ENCODE data around the gene CCDC192.

Gene CCDC192

GRCh38 chr5:127793879-127794278, 90.7 kb downstream of the CCDC192 start:
- no peak for TF ChIP-seq FOXM1 (IDR thresholded peaks at IDR 0.05; ENCODE audit: borderline replicate concordance)
- TF ChIP-seq PKNOX1 (IDR thresholded peaks at IDR 0.05): no peak
- no peak for TF ChIP-seq L3MBTL2 (conservative IDR thresholded peaks at IDR 0.05)
- no peak for TF ChIP-seq FOXA1 (IDR thresholded peaks at IDR 0.05)
- ChIA-PET POLR2A (no interaction called here), CTCF (no interaction called here)
- no peak for DNase-seq (ENCODE audit: extremely low spot score)

GRCh38 chr5:127796211-127796610, 93.0 kb downstream of the CCDC192 start:
- POLR2A ChIA-PET: no interaction called here
- TF ChIP-seq ZNF384 (IDR thresholded peaks at IDR 0.05): no peak
- no peak for TF ChIP-seq L3MBTL2 (conservative IDR thresholded peaks at IDR 0.05)
- TF ChIP-seq TARDBP (IDR thresholded peaks at IDR 0.05): no peak
- no peak for TF ChIP-seq LEF1 (IDR thresholded peaks at IDR 0.05; ENCODE audit: borderline replicate concordance)
- no peak for TF ChIP-seq CTBP1 (IDR thresholded peaks at IDR 0.05; ENCODE audit: borderline replicate concordance)
- TF ChIP-seq SP1 (IDR thresholded peaks at IDR 0.05): no peak
- TF ChIP-seq FOXK2 (IDR thresholded peaks at IDR 0.05): no peak
- no peak for TF ChIP-seq FOXM1 (IDR thresholded peaks at IDR 0.05; ENCODE audit: borderline replicate concordance)
- no peak for TF ChIP-seq SUZ12 (IDR thresholded peaks at IDR 0.05)
- no peak for TF ChIP-seq BHLHE40 (IDR thresholded peaks at IDR 0.05; ENCODE audit: borderline replicate concordance)
- no peak for TF ChIP-seq ARNT (IDR thresholded peaks at IDR 0.05)
- TF ChIP-seq FOXA1 (IDR thresholded peaks at IDR 0.05): no peak
- TF ChIP-seq NFRKB (IDR thresholded peaks at IDR 0.05): no peak
- no peak for TF ChIP-seq ELF4 (IDR thresholded peaks at IDR 0.05)
- TF ChIP-seq HDGF (IDR thresholded peaks at IDR 0.05; ENCODE audit: borderline replicate concordance): no peak
- no peak for TF ChIP-seq PKNOX1 (IDR thresholded peaks at IDR 0.05)
- CTCF ChIA-PET: interaction anchor here (1.0 kb wide), 1 partner anchor 13 kb away, joined by 3 read pairs; no protein-coding TSS in a partner anchor
- no peak for DNase-seq (ENCODE audit: extremely low spot score)

GRCh38 chr5:127799293-127799905, 96.2 kb downstream of the CCDC192 start:
- ChIA-PET CTCF (no interaction called here), POLR2A (no interaction called here)
- TF ChIP-seq FOXK2 (IDR thresholded peaks at IDR 0.05): no peak
- TF ChIP-seq LEF1 (IDR thresholded peaks at IDR 0.05; ENCODE audit: borderline replicate concordance): no peak
- no peak for TF ChIP-seq FOXA1 (IDR thresholded peaks at IDR 0.05)
- TF ChIP-seq CTBP1 (IDR thresholded peaks at IDR 0.05; ENCODE audit: borderline replicate concordance): no peak
- TF ChIP-seq BHLHE40 (IDR thresholded peaks at IDR 0.05; ENCODE audit: borderline replicate concordance): no peak
- TF ChIP-seq SUZ12 (IDR thresholded peaks at IDR 0.05): no peak
- no peak for TF ChIP-seq HDGF (IDR thresholded peaks at IDR 0.05; ENCODE audit: borderline replicate concordance)
- no peak for TF ChIP-seq SP1 (IDR thresholded peaks at IDR 0.05)
- TF ChIP-seq PKNOX1 (IDR thresholded peaks at IDR 0.05): no peak
- TF ChIP-seq FOXM1 (IDR thresholded peaks at IDR 0.05; ENCODE audit: borderline replicate concordance): no peak
- no peak for TF ChIP-seq ELF4 (IDR thresholded peaks at IDR 0.05)
- no peak for TF ChIP-seq TARDBP (IDR thresholded peaks at IDR 0.05)
- no peak for TF ChIP-seq NFRKB (IDR thresholded peaks at IDR 0.05)
- TF ChIP-seq ZNF384 (IDR thresholded peaks at IDR 0.05): no peak
- TF ChIP-seq L3MBTL2 (conservative IDR thresholded peaks at IDR 0.05): no peak
- no peak for TF ChIP-seq ARNT (IDR thresholded peaks at IDR 0.05)
- no peak for DNase-seq (ENCODE audit: extremely low spot score)

GRCh38 chr5:127801751-127802476, 98.7 kb downstream of the CCDC192 start:
- CTCF ChIA-PET: interaction anchor here (0.6 to 0.8 kb wide), 2 partner anchors 10 to 186 kb away, joined by 3 read pairs; no protein-coding TSS in a partner anchor
- no peak for DNase-seq (ENCODE audit: extremely low spot score)
- POLR2A ChIA-PET: no interaction called here
- TF ChIP-seq L3MBTL2 (conservative IDR thresholded peaks at IDR 0.05) (no peak), TARDBP (IDR thresholded peaks at IDR 0.05) (no peak), FOXM1 (IDR thresholded peaks at IDR 0.05; ENCODE audit: borderline replicate concordance) (no peak), PKNOX1 (IDR thresholded peaks at IDR 0.05) (no peak), HDGF (IDR thresholded peaks at IDR 0.05; ENCODE audit: borderline replicate concordance) (no peak), SP1 (IDR thresholded peaks at IDR 0.05) (no peak), LEF1 (IDR thresholded peaks at IDR 0.05; ENCODE audit: borderline replicate concordance) (no peak), ZNF384 (IDR thresholded peaks at IDR 0.05) (no peak), FOXK2 (IDR thresholded peaks at IDR 0.05) (no peak), ELF4 (IDR thresholded peaks at IDR 0.05) (no peak), ARNT (IDR thresholded peaks at IDR 0.05) (no peak), SUZ12 (IDR thresholded peaks at IDR 0.05) (no peak), BHLHE40 (IDR thresholded peaks at IDR 0.05; ENCODE audit: borderline replicate concordance) (no peak), CTBP1 (IDR thresholded peaks at IDR 0.05; ENCODE audit: borderline replicate concordance) (no peak), NFRKB (IDR thresholded peaks at IDR 0.05) (no peak), FOXA1 (IDR thresholded peaks at IDR 0.05) (no peak)

GRCh38 chr5:127802477-127802865, 99.3 kb downstream of the CCDC192 start:
- CTCF ChIA-PET: interaction anchor here (0.8 kb wide), 1 partner anchor 10 kb away, joined by 3 read pairs; no protein-coding TSS in a partner anchor
- POLR2A ChIA-PET: no interaction called here
- TF ChIP-seq SUZ12 (IDR thresholded peaks at IDR 0.05): no peak
- no peak for DNase-seq (ENCODE audit: extremely low spot score)

Measured in HEK293T (cell line).